Left forelimb (tissue), 1 donor: ENCODE data around the gene GNG4.
"Not testable (repeated sequence)": the region's sequence is repeated elsewhere in the genome, so short reads cannot be mapped to it uniquely, and the experiment has no call there.

Source experiments
- DNase-seq: peaks from one replicate; pipeline ENCODE4 v3.0.0-alpha.2; 2018; ENCODE audit warnings: low spot score

Gene GNG4

DNA sequence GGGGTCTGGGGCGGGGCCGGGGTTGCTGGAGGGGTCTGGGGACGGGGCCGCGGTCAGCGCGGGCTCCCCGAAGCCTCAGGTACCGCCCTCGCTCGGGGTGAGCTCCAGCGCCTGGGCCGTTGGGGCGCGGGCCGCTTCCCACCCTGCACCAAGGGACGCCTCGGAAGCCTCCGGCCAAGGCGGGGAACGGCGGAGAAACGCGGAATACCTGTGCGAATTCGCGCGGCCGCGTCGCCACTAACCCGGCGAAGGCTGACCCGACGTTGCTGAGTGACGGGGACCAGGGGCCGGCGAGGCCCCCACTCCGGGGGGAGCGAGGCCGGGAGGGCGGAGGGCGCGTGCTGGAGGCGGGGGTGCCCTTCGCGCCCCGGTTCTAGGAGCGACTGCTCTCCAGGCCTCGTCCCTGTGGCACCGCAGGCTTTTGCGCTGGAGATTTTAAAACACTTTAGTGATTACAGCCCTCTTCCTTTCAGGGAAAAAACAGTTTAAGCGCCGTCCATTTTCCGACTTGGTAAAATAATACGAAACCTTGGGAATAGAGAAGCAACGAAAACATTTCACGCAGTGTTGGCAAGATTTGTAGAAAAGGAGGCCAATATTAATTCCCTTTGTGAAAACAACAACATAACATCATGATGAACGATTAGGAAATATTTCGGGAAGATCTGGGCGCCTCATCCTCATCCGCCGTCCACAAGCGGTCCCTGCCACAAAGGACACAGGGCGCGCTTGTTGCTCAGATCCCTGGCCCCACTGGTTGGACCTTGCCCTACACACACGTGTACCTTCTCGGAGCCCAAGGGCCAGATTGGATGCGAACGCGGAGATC lies 971 bp upstream of the GNG4 start:
- no peak for DNase-seq

DNA sequence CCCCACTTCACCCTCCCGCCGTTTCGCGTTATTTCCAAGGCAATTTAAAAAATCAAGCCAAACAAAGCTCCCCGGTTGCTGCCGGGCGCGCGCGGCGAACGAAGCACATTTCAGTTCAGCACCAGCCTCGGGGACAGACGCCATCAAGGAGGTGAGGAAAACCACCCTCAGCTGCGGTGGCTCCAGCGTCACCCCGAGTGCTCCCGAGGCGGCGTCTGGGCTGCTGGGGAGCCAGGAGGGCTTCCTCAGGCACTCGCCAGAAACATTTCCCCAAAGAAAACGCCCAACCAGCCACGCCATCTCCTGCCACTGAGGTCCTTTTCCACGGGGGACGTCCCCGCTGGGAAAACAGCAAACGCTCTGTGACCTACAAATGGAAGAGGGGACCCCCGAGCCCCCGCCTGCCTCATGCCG lies 623 bp downstream of the GNG4 start:
- peak; percentile 78 for DNase-seq

DNA sequence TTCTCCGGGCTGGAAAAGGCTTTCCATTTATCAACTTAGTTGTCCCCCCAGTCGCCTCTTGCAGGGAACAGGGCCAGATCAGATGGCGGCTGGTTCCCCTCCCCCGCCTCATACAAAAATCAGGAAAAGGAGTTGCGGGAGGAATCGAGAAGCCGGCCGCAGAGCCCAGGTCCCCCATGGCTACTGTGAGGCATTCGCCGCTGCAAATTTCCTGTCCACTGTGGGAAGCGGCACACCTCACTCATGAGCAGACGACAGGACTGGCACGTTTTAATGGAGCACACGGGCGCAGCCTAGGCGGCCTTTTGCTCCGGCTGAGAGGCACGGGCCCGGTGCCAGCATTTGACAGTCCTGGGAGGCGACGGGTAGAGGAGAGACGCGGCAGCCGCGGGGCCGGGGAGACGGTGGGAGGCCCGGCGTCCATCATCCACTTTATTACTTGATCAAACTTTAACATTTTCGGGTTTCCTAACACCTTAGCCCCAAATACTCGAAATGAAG lies 1.1 kb downstream of the GNG4 start:
- DNase-seq = no peak

DNA sequence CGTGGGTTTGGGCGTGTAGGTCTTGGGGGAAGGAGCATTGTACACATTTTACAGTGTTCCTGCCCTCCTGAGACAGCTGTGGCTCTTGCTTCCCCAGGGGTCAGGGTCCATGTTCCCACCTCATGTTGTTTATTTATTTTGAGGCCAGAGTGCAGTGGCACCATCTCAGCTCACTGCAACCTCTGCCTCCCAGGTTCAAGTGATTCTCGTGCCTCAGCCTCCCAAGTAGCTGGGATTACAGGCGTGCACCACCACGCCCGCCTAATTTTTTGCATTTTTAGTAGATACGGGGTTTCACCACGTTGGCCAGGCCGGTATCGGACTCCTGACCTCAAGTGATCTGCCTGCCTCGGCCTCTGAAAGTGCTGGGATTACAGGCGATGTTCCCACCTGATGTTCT lies 2.0 kb downstream of the GNG4 start:
- not testable (repeated sequence) for DNase-seq

DNA sequence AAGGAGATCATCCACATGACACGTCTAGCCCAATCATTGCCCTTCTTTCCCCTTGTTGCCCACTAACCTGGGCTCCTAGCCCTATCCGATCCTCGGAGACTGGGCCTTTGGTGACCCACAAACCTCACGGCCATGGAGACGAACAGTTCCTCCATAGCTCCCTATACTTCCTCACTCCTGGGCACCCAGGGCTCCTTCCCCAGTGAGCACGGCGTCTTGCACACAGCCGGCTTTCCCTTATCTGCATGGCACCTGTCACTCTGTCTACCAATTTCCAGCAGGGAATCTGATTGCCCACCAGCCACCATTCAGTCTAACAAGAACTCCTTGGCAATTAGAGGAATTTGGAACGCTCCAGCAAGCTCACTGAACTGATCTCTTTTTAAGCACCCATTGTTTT lies 3.1 kb downstream of the GNG4 start:
- no peak for DNase-seq

DNA sequence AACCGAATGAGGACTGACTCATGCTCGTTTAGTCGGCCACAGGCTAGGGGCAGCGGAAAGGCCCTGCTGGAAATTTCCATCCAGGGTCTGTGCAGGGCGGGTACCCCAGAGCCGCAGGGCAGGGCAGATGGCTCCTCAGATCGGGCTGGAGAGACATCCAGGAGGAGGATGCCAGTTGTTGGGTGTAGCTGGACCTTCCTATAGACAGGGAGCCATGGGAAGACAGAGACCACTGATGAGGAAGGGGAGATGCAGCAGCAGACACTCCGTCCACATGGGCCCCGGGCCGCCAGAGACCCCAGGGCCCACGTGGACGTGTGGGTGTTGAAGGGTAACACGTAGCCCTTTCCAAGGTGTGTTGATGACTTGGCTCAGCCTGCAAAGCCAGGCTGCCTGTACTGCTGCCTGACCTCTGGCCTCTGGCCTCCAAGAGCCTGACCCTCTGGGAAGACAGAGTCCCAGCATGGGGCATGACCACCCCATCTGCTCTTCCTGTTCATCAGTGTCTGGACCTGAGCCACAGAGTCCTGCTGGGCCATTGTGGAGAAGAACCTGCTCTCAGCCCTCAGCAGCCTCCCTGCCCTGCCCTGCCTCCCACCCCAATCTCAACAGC lies 4.8 kb downstream of the GNG4 start:
- no peak for DNase-seq

DNA sequence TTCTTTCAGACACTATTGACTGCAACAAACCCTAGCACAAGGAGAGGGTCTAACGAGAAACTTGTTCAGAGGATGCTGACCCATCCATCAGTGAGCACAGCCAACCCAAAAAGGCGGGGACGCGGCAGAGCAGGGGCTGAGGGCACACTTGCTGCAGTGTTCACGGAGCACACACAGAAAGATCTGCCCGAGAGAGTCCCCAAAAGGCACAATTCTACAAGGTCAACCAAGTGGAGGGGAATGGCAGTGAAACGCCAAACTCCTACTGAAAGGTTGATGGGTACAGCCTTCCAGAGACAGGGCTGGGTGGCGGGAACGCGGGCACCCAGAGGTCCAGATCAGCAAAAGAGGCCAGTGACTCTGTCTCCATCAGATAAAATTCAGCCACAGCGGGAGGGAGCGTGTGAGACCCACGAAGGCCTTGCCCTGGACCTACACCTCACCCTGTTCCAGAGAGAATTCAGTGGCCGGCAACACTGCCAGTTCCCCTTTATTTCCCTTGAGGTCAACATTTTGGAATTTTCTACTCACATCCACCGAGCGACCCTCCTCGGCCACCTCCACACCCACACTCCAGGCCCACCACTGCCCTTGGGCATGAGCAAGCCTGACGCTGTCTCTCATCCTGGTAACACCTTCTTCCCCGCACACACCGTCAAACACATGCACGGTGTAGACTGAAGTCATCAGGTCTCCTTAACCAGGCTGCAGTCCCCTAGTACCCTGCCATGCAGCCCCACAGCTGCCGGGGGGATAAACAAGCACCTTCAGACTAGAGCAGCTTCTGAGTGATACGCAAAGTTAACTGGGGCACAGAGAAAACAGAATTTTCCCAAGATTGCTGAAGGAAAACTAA lies 5.5 kb downstream of the GNG4 start:
- no peak for DNase-seq

DNA sequence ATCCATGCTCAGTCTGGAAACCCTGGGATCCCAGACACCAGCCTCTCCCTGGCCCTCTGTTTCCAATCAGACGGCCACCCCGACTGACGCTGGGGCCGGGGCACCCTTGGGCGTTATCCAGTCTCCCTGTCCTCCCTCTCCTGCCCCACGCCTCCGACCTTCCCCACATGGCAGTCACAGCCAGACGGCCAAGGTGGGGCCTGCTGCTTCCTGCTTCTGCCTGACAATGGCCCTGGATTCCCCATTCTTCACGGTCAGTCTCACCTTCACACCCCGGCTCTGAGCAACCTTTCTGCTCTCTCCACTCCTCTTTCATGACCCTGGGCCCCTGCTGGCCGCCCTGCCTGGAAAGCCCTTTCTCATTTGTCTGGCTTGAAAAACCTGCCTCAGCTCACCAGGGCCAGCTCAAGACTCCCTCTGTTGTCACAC lies 6.6 kb downstream of the GNG4 start:
- DNase-seq = no peak

DNA sequence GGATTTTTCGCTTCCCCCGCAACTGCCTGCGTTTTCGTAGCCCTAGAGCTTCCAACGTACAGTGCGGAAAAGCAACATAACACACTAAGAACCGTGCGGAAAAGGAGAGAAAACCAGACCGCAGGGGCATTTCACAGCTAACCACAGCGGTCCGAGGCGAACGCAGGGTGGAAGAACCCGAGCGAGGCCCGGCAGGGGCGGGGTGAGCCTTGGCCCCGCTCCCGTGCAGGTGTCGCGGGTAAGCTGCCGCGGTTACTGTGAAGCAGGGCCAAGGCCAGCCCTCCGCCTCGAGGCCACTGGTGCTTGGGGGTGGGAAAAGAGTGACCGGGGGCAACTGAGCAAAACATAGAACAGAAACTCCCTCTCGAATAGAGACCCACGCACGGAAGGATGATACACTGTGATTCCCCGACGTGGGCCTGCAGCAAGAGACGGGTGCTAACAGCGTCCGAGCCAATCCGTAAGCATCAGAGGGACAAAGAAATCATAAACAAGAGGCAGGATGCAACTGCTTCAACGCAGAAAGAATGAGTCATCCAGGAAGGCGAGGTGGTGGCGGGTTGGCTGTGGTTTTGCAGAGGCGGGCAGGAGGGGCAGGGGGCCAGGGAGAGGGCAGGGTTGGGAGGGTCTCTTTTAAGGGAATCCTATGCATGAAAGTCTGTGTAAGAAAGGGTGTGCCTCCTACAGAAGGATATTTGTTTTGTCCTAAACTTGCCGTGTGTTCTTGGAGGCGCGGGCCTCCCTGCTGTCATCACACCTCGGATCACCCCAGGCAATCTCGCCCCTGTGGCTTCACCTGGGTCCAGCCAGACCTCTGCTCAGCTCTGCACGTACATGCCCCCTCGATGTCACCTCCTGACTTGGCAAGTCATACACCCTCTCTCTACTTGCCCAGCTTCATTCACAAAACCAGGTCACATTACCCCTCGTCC lies 7.3 kb downstream of the GNG4 start:
- no peak for DNase-seq

DNA sequence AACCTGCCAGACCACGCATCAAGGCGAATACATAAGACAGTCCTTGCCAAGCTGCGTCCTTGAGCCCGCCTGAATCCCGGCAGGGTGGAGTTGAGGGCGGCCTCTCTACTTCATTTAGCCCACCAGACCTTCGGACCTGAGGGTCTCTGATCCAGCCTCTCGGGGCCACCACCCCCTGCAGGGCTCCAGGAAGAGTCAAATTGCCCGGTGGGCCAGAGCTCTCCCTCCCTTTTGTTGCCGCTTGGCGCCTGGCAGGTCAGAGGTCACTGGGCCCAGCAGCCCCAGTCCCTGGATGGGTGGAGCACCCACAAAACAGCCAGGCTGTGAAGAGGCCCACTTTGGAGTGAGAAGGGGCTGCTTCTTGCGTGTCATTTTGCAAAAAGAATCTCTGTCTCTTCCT lies 9.0 kb downstream of the GNG4 start:
- no peak for DNase-seq

DNA sequence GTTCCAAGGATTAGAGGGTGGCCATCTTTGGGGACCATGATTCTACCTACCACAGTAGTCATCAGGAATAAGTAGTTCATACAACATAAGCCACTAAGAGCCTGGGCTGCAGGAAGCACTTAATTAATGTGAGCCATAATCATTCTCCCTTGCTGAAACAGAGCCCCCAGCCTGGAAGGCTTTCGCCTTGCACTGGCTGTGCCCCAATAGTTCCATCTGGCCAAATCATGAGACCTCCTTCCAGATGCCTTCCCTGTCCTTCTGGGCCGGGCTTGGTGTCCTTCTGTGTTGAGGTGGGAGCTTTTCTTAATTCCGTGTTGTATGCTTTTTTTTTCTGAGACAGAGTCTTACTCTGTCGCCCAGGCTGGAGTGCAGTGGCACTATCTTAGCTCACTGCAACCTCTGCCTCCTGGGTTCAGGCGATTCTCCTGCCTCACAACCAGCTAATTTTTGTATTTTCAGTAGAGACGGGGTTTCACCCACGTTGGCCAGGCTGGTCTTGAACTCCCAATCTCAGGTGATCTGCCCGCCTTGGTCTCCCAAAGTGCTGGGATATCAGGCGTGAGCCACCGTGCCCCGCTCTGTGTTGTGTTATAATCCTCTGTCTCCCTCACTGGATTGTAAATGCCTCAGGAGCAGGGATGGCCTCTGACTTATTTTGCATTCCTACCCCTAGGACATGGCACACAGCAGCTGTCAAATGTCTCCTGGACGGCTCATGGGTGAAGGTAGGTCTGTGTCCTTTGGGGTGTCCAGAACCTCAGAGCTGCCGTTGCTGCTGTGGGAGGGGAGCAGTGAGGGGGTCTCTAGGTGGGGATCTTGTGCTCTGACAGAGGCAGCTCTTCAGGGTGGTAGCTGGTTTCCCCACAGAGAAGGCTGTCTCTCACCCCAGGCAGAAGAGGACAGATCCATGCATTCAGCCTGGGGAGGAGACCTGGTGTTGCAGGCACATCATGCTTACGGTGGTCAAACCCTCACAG lies 10.1 kb downstream of the GNG4 start:
- DNase-seq = no peak

DNA sequence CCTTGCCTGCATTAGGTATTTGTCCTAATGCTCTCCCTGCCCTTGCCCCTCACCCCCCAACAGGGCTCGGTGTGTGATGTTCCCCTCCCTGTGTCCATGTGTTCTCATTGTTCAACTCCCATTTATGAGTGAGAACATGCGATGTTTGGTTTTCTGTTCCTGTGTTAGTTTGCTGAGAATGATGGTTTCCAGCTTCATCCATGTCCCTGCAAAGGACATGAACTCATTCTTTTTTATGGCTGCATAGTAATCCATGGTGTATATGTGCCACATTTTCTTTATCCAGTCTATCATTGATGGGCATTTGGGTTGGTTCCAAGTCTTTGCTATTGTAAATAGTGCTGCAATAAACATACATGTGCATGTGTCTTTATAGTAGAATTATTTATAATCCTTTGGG lies 11.0 kb downstream of the GNG4 start:
- DNase-seq = not testable (repeated sequence)

DNA sequence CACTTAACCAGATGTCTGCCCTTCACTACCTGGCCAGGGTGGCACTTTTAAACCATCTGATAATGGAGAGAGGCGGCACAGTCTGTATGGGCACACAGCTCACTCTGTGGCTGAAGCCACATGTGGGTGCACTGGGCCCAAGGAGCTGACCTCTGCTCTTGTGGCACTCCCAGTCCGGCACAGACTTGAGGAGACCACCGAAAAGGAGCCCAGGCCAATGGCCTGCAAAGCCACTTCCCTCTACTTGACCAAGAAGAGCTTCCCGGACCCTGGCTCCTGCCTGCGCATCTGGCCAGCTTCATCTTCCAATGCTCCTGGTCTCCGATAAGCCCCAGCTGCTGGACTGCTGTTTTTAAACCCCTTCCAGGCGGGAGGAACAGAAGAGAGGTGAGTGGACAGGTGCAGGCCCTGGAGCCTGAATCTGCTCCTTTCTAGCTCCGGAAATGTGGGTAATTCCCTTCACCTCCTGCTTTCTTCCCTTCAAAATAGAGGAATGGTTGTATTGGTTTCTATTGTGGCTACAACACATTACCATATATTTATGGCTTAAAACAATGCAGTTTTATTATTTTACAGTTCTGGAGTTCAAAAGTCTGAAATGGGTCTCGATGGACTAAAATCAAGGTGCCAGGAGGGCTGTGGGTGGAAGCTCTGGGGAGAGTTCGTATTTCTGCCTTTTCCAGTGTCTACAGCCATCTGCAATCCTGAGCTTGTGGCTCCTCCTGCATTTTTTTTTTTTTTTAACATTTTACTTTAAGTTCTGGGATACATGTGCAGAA lies 11.6 kb downstream of the GNG4 start:
- DNase-seq = no peak

DNA sequence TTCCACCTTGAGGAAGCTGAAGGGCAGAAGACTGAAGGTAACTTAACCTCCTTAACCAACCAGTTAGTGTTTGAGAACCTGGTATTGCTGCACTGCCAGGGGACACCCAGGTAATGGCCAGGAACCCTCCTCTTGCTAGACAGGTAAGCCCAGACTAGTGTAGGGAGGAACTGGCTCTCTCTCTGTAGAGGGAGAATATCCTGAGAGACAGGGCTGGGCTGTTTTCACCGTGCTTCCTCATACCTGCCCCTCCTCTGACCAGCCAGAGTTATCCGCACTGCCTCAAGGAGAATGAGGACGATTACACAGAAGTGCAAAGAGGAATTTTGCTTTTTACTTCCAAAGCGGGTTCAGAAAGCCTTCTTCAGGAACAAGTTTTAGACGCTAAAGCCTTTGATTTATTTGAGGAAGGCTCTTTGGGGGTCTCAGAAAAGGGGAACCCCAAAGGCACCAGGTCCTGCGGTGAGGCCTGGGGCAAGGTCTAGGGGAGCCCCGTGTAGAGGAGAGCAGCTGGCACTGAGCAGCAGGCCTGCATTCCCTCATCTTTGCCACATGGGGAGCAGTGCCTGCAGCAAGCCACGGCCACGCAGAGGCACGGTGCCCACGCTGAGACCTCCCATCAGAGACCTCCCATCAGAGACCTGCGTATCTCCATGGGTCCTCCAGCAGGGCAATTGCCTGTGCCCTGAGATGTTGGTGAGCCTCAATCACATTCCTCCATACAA lies 13.5 kb downstream of the GNG4 start:
- peak; percentile 40 for DNase-seq

DNA sequence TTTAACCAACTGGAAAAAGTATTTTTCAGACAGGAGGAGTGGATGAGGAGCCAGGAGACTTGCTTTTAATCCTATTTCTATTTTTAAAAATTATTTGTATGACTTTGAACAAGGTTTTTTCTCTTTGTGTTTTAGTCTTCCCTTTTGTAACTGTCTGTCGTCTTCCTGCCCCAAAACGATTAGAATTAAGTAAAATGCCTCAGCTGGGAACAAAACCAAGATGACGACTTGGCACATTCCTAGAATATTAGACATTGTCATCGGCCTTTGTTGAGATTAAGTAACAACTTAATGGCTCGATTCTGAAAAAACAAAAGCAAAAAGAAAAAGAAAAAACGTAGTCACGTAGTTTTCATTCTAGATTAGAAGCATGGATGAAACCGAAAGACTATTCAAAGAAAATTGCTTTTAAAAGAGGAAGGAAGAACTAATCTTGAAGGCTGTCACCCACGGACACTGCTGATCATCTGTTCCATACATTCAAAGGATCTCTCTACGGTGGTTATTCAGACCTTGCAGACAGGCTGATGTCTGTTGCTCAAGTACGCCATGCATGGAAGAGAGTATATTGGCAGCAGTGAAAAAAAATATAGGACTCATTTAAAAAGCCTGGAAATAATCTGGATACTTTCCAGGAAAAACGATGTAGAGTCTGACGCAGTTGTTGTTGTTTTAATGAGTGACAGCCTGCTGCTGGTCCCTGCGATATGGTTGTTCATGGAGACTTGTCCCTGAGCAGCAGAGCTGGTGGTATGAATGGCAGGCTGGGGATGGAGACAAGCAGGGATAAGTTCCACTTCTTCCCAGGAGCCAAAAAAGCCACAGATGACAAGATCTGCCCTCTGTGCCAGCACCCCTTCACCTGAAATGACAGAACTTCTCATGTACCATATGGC lies 16.8 kb downstream of the GNG4 start:
- DNase-seq = no peak

DNA sequence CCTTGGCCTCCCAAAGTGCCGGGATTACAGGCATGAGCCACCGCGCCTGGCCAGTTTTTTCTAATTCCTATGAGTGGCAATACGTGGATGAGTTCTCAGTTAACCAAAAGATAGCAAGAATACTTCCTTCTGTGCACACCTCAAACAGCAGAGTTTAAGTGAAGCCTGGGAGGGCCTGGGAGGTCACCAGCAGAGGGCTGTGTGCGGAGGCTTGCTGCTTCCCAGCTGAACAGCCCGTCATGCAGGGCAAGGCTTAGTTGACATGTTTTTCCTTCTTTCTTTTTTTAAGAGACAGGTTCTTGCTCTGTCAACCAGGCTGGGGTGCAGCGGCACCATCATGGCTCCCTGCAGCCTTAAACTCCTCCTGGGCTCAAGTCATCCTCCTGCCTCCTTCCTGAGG lies 17.8 kb downstream of the GNG4 start:
- DNase-seq = no peak

DNA sequence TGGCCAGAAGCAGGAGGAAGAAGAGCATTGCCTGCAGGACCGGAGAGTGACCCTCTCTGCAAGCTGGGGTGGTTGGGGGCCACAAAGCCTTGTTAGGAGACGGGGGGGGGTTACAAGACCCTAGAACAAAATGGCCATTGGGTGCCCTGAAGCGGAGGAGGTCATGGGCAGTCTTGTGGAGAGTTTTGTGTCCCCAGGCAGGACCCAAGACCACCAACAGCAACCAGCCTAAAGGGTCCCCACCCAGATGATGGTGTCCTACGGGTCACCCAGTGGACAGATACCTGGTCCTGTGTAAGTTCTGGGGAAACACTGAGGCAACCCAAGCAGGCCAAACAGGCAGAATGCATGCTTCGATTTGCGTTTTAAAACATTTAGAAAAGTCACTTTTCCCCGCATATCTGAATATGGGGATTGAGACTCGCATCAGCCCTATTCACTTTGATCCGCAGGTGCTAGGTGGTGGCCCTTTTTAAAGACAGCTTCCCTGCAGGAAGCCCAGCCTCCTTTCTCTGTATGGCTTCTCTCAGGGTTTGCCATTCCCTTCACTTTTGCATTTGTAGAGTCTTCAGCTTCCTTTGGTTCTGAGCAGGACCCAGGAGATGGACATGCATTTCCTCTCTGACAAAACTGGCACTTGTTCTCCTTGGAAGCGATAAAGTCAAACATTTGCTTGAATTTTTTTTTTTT lies 21.1 kb downstream of the GNG4 start:
- DNase-seq = no peak
